Measurements from ENCODE around the gene CKAP2L.
"Not testable (repeated sequence)": the region's sequence is repeated elsewhere in the genome, so short reads cannot be mapped to it uniquely, and the experiment has no call there.

Gene CKAP2L

DNA sequence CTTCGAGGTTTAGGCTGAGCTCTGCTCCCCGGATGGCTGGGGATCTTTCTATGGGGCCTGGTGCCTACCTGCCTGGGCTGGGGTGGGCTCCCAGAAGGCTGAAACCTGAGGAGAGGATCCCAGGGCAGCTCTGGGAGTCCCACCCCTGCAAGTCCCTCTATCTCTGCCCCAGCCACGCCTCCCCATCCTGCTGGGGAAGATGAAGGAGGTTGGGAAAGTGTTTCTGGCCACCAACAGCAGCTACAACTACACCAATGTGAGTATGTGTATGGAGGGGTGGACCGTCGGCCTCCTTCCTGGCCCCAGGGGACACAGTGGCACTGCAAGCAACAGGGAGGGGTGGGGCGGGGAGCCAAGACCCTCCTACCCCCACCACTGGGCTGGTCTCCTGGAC, 40.9 kb downstream of the CKAP2L start:
- Histone ChIP-seq H3K9me3 (ENCODE audit: severe bottlenecking) (no peaks in the 10 kb centered on the region), H3K36me3 (no peaks in the 10 kb centered on the region), H3K27ac (no peak overlapping the region), H3K4me3 (ENCODE audit: low read depth, low read length) (no peak overlapping the region), H3K27me3 (ENCODE audit: insufficient read depth, low read depth, severe bottlenecking) (no peaks in the 10 kb centered on the region)
- DNase-seq: no peak
- TF ChIP-seq, protein P1, sequence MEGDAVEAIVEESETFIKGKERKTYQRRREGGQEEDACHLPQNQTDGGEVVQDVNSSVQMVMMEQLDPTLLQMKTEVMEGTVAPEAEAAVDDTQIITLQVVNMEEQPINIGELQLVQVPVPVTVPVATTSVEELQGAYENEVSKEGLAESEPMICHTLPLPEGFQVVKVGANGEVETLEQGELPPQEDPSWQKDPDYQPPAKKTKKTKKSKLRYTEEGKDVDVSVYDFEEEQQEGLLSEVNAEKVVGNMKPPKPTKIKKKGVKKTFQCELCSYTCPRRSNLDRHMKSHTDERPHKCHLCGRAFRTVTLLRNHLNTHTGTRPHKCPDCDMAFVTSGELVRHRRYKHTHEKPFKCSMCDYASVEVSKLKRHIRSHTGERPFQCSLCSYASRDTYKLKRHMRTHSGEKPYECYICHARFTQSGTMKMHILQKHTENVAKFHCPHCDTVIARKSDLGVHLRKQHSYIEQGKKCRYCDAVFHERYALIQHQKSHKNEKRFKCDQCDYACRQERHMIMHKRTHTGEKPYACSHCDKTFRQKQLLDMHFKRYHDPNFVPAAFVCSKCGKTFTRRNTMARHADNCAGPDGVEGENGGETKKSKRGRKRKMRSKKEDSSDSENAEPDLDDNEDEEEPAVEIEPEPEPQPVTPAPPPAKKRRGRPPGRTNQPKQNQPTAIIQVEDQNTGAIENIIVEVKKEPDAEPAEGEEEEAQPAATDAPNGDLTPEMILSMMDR (IDR thresholded peaks at IDR 0.05; ENCODE audit: low read depth, low read length): no peak

DNA sequence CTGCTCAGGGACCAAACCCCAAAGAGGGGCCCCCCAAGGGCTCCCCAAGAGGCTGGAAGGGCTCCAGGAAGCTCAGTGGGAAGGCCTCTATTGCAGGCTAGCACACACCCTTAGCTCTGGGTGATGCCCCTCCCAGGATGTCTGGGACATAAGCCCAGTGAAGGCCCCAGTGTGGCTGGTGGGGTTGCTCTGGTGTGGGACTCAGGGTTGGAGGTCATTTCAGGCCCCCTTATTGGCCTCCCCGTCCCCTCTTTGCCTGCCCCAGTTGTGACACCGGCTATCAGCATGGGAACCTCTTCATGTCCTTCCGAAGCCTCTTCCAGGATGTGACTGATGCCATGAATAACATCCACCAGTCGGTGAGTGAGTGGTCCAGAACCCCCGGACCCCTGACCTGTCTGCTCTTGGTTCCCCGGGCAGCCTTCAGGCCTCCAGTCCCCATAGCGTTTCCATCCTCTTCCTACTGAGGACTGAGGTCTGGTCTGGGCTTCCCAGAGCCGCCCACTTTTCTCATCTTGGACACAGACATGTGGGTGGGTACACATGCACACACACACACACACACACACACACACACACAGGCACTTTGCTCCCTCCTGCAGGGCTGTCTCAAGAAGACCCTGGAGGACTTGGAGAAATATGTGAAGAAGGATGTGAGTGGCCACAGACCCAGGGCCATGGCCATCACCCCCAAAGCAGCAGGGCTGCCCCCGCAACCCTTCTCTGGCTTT, 41.4 kb downstream of the CKAP2L start:
- Histone ChIP-seq H3K9me3 (ENCODE audit: severe bottlenecking) (no peaks in the 10 kb centered on the region), H3K27ac (no peak overlapping the region), H3K4me3 (ENCODE audit: low read depth, low read length) (no peak overlapping the region), H3K36me3 (no peaks in the 10 kb centered on the region), H3K27me3 (ENCODE audit: insufficient read depth, low read depth, severe bottlenecking) (no peaks in the 10 kb centered on the region)
- no peak for DNase-seq
- TF ChIP-seq, protein P1 (IDR thresholded peaks at IDR 0.05; ENCODE audit: low read depth, low read length): no peak

DNA sequence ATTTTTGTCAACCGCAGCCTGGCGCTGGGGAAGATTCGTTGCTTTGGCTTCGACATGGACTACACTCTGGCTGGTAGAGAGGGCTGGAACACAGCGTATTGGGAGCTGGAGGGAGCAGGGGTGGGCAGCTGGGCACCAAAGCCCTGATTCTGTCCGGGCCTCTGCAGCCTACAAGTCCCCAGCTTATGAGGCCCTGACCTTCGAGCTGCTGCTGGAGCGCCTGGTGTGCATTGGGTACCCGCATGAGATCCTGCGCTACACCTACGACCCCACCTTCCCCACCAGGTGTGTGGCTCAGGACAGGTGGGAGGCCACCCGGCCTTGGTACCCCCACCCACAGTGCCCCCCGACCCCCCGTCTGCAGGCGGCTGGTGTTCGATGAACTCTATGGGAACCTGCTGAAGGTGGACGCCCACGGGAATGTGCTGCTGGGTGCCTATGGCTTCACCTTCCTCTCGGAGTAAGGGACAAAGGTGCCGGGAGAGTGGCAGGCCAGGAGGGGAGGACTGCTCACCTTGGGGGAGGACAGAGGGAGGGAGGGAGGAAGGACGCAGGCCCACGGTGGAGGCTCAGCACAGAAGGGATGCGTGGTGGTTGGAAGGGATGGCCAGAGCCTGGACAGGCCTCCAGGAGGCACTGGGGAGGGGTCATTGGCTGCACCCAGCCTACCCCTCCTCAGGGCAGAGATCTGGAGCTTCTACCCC, 42.4 kb downstream of the CKAP2L start:
- DNase-seq: no peak
- TF ChIP-seq, protein P1 (IDR thresholded peaks at IDR 0.05; ENCODE audit: low read depth, low read length): no peak
- Histone ChIP-seq H3K27ac (no peak overlapping the region), H3K36me3 (no peaks in the 10 kb centered on the region), H3K27me3 (ENCODE audit: insufficient read depth, low read depth, severe bottlenecking) (no peaks in the 10 kb centered on the region), H3K4me3 (ENCODE audit: low read depth, low read length) (no peak overlapping the region), H3K9me3 (ENCODE audit: severe bottlenecking) (no peaks in the 10 kb centered on the region)

DNA sequence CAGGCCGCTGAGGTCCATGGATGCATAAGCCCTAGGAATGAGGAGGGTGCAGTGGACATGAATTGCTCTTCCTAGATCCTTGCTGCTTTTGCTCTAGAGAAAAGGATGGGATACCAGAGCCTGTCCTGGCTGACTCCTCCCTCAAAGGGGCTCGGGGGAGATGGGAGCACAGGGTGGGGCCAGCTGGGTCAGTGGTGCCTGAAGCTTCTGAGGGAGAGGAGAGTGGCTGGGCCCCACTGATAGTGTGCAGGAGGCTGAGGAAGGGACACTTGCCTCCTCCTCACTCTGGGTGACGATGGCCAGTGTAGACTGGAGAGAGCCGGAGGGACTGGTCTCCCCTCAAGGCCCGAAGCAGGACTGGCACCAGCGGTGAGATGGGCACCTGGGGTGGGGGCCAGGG, 43.6 kb downstream of the CKAP2L start, which contains the start of gene NT5DC4:
NT5DC4 (plus strand) TSS at position 236 of the 400 bp plus-strand sequence; CDS start at position 296, 60 bp downstream.
- TF ChIP-seq, protein P1 (IDR thresholded peaks at IDR 0.05; ENCODE audit: low read depth, low read length): no peak
- no peaks in the 10 kb centered on the region for H3K27me3 ChIP-seq (ENCODE audit: insufficient read depth, low read depth, severe bottlenecking)

DNA sequence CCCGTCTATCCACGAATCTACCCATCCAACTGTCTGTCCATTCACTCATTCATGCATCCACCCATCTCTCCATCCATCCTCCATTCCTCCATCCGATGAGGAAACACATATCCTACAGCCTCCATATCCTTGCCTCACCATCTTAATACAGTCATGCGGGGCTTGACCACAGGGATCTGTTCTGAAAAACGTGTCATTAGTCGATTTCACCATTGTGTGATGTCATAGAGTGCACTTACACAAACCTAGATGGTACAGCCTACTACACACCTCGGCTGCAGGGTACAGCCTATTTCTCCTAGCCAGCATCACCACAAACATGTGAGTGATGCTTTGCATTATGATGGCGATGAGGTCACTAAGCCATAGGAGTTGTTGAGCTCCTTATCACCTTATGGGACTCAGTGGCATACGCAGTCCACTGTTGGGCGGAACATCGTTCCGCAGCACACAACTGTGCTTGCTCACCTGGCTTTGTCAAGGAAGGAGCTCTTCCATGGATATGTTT, 45.5 kb downstream of the CKAP2L start:
- Histone ChIP-seq H3K27ac (no peak overlapping the region), H3K36me3 (no peaks in the 10 kb centered on the region), H3K27me3 (ENCODE audit: insufficient read depth, low read depth, severe bottlenecking) (no peaks in the 10 kb centered on the region), H3K9me3 (ENCODE audit: severe bottlenecking) (no peaks in the 10 kb centered on the region), H3K4me3 (ENCODE audit: low read depth, low read length) (no peak overlapping the region)
- TF ChIP-seq, protein P1 (IDR thresholded peaks at IDR 0.05; ENCODE audit: low read depth, low read length): no peak
- no peak for DNase-seq

More for the DNA sequence above, 43.6 kb downstream of the CKAP2L start, which contains the start of gene NT5DC4:
- no peaks in the 10 kb centered on the region for H3K9me3 ChIP-seq (ENCODE audit: severe bottlenecking)
- no peak within 1 kb of the TSS for H3K27ac ChIP-seq
- no peaks in the 10 kb centered on the region for H3K36me3 ChIP-seq
- no peak for DNase-seq
- H3K4me3 ChIP-seq (ENCODE audit: low read depth, low read length): no peak within 1 kb of the TSS

DNA sequence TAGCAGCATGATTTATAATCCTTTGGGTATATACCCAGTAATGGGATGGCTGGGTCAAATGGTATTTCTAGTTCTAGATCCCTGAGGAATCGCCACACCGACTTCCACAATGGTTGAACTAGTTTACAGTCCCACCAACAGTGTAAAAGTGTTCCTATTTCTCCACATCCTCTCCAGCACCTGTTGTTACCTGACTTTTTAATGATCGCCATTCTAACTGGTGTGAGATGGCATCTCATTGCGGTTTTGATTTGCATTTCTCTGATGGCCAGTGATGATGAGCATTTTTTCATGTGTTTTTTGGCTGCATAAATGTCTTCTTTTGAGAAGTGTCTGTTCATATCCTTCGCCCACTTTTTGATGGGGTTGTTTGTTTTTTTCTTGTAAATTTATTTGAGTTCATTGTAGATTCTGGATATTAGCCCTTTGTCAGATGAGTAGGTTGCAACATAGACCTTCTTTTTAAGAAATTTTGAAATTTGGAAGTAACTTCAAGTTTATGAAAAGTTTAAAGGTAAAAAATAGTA, 47.5 kb downstream of the CKAP2L start:
- not testable (repeated sequence) for DNase-seq; H3K4me3 ChIP-seq (ENCODE audit: low read depth, low read length); H3K27me3 ChIP-seq (ENCODE audit: insufficient read depth, low read depth, severe bottlenecking); H3K9me3 ChIP-seq (ENCODE audit: severe bottlenecking); H3K36me3 ChIP-seq; H3K27ac ChIP-seq

DNA sequence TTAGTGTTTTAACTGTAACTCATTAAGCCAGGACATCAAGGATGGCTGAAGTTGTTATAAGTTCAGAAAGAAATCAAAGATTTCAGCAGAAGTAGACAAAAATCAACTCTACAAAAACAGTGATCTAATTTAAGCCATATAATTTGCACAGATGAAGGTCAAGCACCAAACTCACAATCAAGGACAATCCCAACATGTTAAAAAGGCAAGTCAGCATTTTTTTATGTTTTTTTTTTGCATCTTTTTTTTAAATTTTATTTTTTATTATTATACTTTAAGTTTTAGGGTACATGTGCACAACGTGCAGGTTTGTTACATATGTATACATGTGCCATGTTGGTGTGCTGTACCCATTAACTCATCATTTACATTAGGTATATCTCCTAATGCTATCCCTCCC, 48.3 kb downstream of the CKAP2L start:
- not testable (repeated sequence) for H3K9me3 ChIP-seq (ENCODE audit: severe bottlenecking); DNase-seq; H3K36me3 ChIP-seq; H3K4me3 ChIP-seq (ENCODE audit: low read depth, low read length); H3K27me3 ChIP-seq (ENCODE audit: insufficient read depth, low read depth, severe bottlenecking); H3K27ac ChIP-seq

Data from WERI-Rb-1 (cell line).